CD4-positive, alpha-beta T cell treated with Interleukin-6 for 4 hours (primary cell): Measurements from ENCODE around the gene KRT85.

Source experiments
- DNase-seq: peaks from one replicate; pipeline ENCODE4 v3.0.0-alpha.2; 2020; ENCODE audit warnings: mixed read lengths

The KRT85 gene

DNA sequence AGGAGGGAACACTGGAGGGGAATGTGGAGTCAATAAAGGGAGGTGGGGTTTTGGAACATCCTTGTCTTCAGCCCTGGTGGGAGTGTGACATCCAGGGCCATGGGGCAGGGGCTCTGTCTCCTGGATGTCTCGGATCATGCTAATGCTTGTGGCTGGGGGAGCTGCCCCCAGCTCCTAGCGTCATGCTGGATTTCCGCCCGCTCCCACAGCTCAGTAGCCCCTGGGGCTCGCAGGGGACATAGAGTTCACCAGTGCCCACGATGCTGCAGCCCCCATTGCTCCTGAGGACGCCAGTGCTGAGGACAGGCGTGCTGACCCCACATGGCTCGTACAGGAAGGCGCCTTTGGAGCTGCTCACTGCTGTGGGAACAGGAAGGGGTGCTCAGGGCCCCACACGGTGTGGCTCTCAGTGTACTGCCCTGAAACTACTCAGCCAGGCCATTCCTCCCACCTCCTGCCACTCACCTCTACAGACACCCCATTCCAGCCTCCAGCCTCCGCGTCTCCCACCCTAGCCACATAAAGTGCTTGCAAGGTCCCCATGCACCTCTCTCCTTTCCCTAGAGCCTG, 27.6 kb upstream of the KRT85 start:
- DNase-seq = no peak

DNA sequence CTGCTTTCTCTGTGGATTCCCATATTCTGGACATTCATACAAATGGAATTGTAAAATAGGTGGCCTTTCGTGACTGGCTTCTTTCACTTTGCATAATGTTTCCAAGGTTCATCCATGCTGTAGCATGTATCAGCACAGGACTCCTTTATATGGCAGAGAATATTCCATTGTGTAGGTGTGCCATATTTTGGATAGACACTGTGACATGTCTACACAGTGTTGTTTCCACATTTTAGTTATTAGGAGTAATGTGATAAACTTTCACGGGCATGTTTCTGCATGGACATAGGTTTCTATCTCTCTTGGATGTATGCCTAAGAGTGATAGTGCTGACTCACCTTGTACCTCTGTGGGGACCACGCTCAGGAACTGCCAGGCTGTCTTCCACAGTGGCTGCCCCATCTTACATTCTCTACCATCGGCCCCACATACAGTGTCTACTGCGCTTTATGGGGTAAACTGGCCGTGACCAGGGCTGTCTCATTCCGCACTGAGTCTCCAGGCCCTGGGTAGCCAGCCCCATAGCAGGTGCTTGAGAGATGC, 25.3 kb upstream of the KRT85 start:
- DNase-seq = no peak

DNA sequence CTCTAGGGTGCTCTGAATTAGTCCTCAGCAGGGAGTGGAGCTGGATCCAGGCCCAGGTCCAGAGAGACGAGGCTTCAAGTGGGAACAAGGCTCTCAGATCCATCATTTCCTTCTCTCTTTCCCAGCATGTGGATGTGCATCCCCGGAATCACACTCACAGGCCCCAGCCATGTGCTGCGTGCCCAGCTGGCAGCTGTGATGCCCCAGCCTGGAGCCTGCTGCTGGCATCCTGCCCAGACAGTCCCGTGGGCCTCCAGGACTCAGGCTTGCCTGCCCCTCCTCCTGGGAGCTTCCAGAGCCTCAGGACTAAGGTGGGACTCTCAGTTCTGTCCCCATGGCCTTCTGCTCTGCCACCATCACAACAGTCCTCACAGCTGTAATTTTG, 24.3 kb upstream of the KRT85 start:
- DNase-seq = no peak

DNA sequence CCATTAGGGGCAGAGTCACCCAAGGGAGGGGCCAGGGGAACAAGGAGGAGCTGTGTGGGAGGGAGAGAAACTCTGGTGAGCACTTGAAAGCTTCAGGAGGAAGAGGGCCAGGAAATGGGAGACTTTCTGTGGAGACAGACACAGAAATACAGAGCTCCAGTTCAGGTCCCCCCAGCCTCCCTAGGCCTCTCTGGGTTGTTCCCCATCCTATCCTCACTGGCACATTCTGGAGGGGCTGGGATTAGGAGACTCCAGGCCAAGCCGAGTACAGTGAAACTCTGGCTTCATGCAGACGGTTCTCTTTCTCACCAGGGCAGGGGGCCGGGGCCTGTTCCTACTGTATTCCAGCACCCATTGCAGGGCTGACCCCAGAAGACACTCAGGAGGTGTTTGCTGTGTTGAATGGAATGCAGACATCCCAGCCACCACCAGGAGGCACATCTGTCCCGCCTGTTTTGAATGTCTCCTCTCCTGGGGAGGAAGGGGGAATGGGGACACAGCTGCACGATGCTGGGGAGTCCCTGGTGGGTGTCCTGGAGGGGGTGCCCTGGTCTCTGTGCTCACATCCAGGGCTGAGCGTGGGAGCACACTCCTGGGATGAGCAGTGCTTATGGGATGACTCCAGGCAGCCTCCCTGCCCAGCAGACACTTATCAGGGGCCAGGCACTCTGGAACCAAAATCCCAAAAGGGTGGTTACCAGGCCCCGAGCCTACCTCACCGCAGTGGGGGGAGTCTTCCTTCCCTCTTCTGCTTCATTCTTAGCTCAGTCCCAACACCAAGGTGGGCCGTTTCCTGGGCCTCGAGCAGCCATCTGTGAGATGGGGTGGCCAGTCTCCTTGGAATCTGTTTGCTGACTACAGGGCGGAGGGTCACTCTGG, 23.7 kb upstream of the KRT85 start:
- no peak for DNase-seq

DNA sequence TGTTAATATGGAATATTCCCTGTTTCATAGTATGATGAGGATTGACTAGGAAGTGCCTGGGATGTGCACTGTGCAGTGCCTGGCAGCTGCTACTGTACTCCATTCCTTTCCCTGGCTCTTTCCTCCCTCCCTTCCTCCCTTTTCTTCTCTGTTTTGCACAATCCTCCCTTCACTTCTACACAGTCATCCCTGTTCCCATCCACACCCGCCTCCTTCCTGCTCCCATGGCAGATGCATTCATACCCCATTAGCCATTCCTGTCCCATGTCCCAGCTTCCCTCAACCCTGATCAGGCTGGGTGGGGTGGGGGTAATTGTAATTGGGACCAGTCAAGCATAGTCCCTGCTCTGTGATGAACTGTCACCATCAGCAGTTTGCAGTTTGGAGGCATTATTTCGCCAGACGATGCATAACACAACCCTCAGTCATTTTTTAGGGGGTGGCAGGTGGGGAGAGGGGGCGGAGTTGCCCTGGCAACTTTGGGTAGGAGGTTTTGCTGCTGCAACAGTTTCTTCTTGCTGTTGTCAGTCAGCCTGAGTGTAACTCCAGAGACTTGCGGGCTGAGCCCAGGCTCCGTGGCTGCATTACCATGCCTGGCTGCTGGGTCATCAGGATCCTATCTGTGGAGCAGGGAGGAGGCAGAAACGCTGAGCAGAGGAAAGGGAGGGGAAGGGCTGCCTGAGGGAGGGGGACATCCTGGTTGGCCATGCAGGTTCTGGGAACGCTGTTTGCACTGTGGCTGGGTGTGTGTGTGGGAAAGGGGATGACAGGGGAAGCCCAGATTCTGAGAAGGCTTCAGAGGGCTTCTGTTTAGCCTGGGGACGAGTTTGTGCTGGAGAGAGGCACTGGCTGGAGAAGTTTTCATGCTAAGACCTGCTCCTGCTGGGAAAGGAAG, 22.3 kb upstream of the KRT85 start:
- no peak for DNase-seq

DNA sequence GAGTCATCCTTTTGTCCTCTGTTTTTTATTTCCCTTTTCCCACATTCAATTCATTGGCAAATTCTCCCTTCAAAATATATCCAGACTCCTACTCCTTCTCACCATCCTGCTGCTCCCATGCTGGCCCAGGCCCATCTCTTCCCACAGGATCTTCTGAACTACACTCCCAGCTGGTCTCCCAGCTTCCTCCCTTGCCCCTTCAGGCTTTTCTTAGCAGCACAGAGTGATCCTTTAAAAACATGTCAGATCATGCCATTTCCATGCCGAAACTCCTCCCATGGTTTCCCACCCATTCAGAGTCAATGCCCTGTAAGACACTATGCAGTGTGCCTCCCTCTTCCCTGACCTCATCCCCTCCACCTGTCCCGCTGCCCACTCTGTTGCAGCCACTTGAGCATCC, 20.6 kb upstream of the KRT85 start:
- no peak for DNase-seq

DNA sequence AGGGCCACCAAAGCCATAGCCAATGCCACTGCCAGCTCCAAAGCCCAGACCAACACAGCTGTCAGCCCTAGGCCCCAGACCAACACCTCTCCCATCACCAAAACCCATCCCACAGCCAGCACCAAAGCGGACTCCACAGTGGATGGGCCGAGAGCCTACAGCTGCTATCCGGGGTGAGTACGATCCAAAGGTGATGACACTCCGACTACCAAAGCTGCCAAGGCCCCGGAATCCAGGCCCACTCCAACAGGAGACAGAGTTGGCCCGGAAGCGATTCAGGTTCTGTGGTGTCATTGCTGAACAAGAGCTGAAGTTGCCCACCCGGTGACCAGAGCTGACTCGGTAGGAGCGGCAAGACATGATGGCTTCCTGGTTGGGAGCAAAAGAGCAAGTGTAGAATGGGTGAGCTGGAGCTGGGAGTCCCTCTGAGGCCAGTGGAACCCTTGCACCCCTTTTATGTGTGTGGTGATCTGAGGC, 18.0 kb upstream of the KRT85 start, which contains the start of gene KRT84:
KRT84 (minus strand) TSS at position 427 of the 477 bp plus-strand sequence; CDS start at position 360, 67 bp downstream.
- no peak for DNase-seq

DNA sequence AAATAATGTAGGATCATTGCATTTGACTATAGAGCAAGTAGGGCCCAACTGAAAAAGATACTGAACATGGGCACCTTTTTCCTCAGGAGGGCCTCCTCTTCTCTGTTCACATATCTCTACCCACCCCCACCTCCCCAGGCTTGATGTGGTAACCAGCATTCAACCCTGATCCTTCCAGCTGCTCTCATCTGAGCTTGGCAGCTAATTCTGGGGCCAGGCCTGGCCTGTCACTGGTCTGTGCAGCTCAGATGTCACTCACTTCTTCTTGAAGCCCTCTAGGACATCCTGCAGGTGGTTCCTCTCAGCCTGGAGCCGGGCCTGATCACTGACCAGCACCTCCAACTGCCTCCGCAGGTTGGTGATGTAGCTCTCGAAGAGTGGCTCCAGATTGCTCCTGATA, 16.1 kb upstream of the KRT85 start:
- DNase-seq = no peak

DNA sequence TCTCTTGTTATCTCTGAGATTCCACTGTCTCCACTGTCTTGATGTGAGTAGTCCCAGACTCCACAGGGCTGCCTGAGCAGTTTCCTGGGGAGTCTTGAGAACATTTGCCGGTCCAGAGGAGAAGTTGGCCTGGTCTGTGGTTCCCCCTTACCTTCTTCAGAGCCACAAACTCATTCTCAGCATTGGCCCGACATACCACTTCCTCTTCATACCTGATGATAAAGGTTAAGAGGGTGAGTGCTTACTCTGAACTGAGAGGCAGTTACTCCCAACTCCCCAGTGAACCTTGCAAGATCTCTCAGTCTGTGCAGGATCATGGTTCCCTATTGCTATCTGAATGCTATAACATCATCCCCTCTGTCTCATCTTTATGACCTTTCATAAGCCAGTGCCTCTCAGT, 15.6 kb upstream of the KRT85 start:
- DNase-seq = no peak

DNA sequence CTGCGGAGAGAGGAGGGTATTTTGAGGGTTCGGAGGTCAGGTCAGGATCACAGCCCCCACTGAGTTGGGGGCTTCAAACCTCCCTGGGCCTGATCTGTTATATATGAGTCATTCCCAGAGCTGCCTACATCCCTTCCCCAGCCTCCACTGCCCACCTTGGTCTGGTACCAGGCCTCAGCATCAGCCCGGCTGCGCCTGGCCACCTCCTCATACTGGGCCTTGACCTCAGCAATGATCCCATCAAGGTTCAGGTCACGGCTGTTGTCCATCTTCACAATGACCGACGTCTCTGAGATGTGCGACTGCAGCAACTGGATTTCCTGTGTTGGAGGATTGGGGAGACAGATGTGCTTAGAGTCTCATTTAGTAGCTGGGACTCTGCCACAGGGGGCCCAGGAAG, 13.9 kb upstream of the KRT85 start:
- DNase-seq = no peak

DNA sequence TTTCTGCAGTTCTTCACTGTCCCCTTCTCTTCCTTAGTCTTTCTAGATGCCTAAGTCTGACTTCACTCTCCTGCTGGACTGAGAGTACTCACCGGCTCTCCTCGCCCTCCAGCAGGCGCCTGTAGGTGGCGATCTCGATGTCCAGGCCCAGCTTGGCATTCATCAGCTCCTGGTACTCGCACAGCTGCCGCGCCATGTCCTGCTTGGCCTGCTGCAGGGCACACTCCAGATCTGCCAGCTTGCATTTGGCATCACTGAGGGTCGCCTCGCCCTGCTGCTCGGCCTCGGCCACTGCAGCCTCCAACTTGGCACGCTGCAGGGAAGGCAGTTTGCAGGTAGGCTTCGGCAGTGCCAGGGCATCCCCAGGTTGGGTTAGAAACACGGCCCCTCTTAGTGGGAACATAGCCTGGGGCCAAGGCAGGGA, 13.0 kb upstream of the KRT85 start:
- DNase-seq = no peak

DNA sequence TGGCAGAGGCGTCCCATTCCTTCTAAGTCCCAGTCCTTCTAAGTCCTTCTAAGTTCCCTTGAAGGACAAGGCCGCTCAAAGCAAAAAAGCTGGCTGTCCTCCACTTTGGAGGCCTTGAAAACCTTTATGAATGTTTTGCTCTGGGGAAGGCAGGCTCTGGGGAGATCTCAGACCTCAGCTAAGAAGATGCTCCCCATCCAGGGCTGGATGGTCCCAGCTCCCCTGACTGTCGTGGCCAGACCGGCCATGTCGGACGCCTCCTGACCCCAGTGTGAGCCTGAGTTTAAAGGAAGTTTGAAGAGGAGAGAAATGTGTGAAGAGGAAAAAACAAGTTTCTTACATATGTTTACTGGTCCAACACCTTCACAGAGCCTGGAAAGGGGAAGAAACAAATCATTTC, 12.3 kb upstream of the KRT85 start:
- DNase-seq = no peak

DNA sequence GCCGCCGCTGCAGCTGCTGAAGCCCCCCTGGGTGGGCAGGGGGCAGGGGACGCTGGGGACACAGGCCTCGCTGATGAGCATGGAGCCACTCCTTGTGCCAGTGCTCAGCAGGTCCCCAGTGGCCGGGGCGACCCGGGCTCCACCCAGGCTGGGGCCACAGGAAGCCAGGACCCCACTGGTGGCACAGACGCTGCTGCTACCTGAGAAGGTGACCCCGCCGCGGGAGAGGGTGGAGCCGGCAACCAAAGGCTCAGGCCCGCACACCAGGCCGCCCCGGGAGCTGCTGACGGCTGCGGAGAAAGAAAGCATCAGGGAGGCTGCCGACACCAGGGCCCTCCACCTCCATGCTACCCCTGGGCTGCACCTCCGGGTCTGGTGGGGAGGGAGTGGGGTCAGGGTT, 10.8 kb upstream of the KRT85 start:
- no peak for DNase-seq

DNA sequence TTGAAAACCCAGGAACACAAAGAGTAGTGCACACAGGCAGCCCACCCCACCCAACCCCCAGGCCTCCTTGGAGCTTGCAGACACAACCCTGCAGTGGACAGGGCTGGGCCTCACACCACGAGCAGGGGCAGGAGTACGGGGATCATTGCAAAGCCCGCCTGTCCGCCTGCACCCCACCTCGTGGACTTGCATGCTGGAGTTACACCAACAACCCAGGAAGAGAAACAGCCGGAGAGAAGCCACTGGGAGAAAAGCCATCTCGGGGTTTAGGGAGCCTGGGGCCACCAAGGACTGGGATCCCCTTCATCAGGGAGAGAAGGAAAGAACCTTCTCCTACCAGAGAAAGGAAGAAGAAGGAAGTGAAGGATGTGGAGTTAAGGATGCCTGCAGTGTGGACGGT, 10.0 kb upstream of the KRT85 start:
- DNase-seq = no peak

DNA sequence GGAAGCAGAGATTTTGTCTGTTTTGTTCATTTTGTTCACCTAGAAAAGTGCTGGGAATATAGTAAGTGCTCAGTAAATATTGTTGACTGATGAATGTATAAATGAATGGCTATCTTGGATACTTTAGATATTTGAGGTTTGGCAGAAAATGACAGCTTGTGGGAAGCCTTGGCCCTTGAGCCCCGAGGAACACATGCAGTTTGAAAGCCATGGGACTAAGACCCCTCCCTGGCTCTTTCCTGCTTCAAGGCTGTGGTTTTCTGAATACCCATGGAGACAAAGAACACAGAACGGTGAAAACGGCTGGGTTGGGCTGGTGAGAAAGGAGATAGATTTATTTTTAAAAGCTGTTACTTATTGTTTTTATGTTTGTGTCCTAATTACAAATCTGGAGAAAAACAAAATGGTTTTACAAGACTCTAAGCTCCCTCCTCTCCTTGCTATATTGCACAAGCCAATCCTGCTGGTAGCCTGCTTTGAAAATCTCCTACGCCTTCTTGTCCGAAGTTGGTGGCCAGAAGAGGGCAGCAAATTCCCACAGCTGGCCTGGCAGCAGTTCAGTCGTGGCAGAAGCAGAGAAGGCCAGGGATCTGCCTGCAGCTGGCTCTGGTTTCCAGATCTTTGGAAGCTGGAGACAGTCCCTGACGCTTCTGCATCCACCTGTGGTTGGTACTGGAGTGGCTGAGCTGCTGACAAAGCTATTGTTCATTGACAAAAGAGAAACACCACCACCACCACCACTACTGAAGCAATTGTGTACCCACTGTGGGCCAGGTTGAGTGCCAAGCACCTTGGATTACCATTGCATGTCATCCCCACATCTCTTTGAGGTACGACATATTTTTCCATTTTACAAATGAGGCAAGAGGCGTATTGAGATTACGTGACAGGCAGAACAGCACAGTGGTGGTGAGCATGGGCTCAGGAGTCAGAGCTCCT, 5.2 kb upstream of the KRT85 start:
- peak; percentile 58 for DNase-seq

DNA sequence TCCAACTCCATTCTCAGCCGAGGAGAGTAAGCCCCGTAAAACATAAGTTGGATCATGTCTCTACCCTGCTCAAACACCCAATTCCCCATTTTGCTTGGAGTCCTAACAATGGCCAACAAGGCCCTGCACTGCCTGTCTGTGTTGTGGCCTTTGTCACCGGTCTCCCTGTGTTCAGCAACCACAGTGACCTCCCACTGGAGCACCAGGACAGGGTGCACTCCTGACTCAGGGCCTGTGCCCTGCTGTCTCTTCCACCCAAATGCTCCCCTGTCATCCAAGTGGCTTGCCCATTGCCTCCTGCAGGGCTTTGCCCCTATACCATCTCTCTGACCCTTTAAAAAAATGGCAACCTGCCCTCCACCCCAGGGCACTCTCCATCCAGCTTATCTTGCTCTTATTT, 4.4 kb upstream of the KRT85 start:
- DNase-seq = no peak

DNA sequence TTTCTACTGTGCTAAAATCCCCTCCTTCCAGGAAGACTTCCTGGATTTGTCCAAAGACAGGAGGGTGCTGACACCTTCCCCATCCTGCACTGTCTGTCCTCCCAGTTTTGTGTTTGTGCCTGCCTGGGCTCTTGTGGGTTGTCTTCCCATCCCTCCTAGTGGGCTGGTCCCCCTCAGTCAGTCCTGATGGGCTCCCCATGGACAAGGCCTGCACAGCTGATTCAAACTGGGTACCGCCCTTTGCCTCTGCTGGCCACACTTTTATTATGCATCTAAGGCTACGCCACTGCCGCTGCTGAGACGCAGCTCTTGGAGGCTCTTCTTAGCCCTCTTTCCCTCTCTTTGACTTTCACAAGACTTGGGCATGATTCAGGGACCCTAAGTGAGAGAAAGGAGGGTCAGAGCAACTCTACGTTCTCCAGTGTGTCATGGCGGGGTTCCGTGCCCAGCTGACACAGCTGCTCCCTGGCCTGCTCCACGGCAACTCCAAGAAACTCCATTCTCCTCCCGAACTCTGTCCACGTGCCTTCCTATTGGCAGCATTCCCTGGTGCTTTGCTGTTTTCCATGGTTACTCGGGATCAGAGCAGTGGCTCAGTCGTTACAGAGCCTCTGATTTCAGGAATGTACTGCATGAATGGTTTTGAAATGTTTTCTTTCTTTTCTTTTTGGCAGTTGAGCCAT, 3.8 kb upstream of the KRT85 start:
- DNase-seq = no peak

DNA sequence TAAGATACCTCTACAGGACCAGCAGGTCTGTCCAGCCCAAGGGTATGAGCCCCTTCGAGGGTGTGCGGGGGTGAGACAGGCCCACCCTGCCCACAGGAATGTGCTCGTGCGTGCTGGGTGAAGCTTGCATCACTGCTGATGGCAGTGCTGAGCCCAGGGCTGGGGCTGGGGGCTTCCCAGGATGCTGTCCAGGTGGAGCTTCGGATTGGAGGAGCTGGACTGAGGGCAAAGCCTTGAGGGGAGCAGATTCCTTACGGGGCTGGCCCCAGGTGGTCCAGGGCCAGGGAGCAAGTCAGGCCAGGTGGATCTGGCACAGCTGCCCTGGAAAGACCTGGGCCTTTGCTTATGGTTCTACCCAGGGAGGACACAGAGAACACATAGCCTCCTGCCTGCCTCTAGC, 2.5 kb upstream of the KRT85 start:
- DNase-seq = no peak

DNA sequence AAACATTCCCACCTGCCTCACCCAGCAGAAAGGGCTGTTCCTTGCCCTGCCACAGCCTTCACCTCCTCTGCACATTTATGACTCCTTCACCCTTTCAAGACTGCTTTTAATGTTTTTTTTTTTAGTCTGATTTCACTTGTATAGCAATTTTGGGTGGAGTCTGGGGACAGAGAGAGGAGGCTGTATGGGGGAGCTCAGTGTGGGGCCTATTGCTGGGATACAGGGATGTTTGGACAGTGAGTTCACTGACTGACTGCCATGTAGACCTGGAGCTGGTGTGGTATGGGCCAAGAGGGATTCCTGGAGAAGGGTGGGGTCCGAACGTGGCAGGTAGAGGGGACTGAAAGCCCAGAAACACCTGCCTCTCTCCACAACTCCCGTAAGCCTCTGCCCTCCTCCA, 1.9 kb upstream of the KRT85 start:
- no peak for DNase-seq

DNA sequence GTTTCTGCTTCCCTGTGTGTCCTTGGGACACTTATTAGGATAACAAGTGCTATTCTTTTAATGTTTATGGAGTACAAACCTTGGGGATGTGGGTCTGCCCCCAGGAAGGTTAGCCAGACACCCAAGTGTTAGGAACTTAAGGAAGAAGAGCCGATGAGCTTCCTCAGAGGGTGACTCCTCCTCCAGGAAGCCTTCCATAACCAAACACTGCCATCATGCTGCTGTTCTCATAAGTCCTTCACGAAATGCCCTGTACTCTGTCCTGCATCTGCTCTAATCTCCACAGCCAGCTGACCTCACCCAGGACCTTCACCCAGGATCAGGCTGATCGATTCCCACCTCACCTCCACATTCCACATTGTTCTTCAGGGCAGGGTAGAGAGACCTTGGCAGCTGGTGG, 1.2 kb upstream of the KRT85 start:
- DNase-seq = no peak

DNA sequence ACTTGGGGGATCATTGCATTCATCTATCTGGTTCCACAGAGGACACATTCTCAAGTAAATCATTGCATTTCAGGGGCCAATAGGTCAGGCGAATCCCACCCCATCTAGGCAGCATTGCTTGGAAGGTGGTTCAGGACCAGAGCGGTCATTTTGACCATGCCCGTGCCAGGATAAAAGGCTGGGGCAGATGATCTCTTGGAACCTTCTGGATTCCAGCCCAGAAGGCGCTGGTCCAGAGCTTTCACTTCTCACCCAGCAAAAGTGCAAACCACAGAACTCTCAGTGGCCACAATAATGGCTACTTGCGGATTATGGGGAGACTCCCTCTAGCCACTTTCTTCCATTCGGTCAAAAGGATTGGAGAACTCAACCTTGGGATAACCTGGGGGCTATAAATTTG, 595 bp upstream of the KRT85 start:
- no peak for DNase-seq
